ENCODE data around the gene RDH12. TPM values are rescaled to one million over a fixed set of nuclear protein-coding genes. Genes with fewer than 3 reads are reported as not detected.
"Not testable (repeated sequence)": the region's sequence is repeated elsewhere in the genome, so short reads cannot be mapped to it uniquely, and the experiment has no call there.

RDH12 gene
- not detected for total RNA-seq

- ChIA-PET CTCF (interaction anchor here (1.1 to 6.0 kb wide), 6 partner anchors 35 to 274 kb away, joined by 3 to 119 read pairs (median 38); partner anchors contain the start of genes ARG2 and PIGH), POLR2A (interaction anchor here (0.7 kb wide), 1 partner anchor 83 kb away, joined by 3 read pairs; no protein-coding TSS in a partner anchor)
- DNase-seq; ATAC-seq; H3K4me3 Mint-ChIP-seq; H3K27me3 Mint-ChIP-seq; H3K36me3 Mint-ChIP-seq (ENCODE audit: low read depth); H3K4me1 Mint-ChIP-seq (ENCODE audit: low read depth); H3K9me3 Mint-ChIP-seq; H3K27ac Mint-ChIP-seq: not testable (repeated sequence)
- intact Hi-C loops (cut with micrococcal nuclease): loop anchor here (10.0 kb wide), 1 partner anchor 117 kb away; no protein-coding TSS in a partner anchor
These were observed at the start of gene RDH12 for GRCh38 chr14:67701492-67701891. TSS of gene RDH12 (plus strand) at chr14:67701886. CDS start at chr14:67722643, 20,757 bp downstream.

GRCh38 chr14:67652189-67652588 is 49.5 kb upstream of the RDH12 start:
- POLR2A ChIA-PET: interaction anchor here (0.6 to 1.0 kb wide), 2 partner anchors 9 to 268 kb away, joined by 3 read pairs; no protein-coding TSS in a partner anchor
- TF ChIP-seq CTCF (IDR thresholded peaks at IDR 0.05): no peak
- Mint-ChIP-seq H3K9me3 (no peaks in the 10 kb centered on the region), H3K4me3 (no peak overlapping the region), H3K27ac (no peak overlapping the region), H3K27me3 (no peaks in the 10 kb centered on the region), H3K36me3 (ENCODE audit: low read depth) (peaks cover 23% of the 10 kb centered on the region), H3K4me1 (ENCODE audit: low read depth) (no peaks in the 10 kb centered on the region)
- ATAC-seq: no peak
- CTCF ChIA-PET: interaction anchor here (1.0 to 2.3 kb wide), 3 partner anchors 15 to 52 kb away, joined by 3 to 10 read pairs (median 4); no protein-coding TSS in a partner anchor
- intact Hi-C loops (cut with micrococcal nuclease): no loop called here
- no peak for DNase-seq

- peaks cover 28% of the 10 kb centered on the region for H3K36me3 Mint-ChIP-seq (ENCODE audit: low read depth)
- no peak for DNase-seq
- no peaks in the 10 kb centered on the region for H3K27me3 Mint-ChIP-seq
- POLR2A ChIA-PET: interaction anchor here (1.1 kb wide), 1 partner anchor 10 kb away, joined by 3 read pairs; no protein-coding TSS in a partner anchor
- no peak overlapping the region for H3K4me3 Mint-ChIP-seq
- no peak overlapping the region for H3K27ac Mint-ChIP-seq
- H3K4me1 Mint-ChIP-seq (ENCODE audit: low read depth): no peaks in the 10 kb centered on the region
- intact Hi-C loops (cut with micrococcal nuclease): no loop called here
- no peak for TF ChIP-seq CTCF (IDR thresholded peaks at IDR 0.05)
- no peak for ATAC-seq
- CTCF ChIA-PET: interaction anchor here (1.2 to 1.7 kb wide), 7 partner anchors 10 to 82 kb away, joined by 3 to 5 read pairs (median 4); no protein-coding TSS in a partner anchor
- no peaks in the 10 kb centered on the region for H3K9me3 Mint-ChIP-seq
These were observed 47.9 kb upstream of the RDH12 start for GRCh38 chr14:67653651-67654280.

GRCh38 chr14:67663633-67664032 is 38.1 kb upstream of the RDH12 start:
- TF ChIP-seq CTCF (IDR thresholded peaks at IDR 0.05): no peak
- H3K27ac Mint-ChIP-seq: no peak overlapping the region
- no peak for DNase-seq
- ChIA-PET POLR2A (interaction anchor here (1.2 kb wide), 1 partner anchor 10 kb away, joined by 3 read pairs; no protein-coding TSS in a partner anchor), CTCF (interaction anchor here (0.7 to 6.6 kb wide), 10 partner anchors 10 to 1528 kb away, joined by 3 to 58 read pairs (median 4); partner anchors contain the start of gene ARG2)
- H3K36me3 Mint-ChIP-seq (ENCODE audit: low read depth): peaks cover 6% of the 10 kb centered on the region
- no peak overlapping the region for H3K4me3 Mint-ChIP-seq
- no peaks in the 10 kb centered on the region for H3K27me3 Mint-ChIP-seq
- intact Hi-C loops (cut with micrococcal nuclease): loop anchor here (10.0 kb wide), 1 partner anchor 239 kb away; no protein-coding TSS in a partner anchor
- no peaks in the 10 kb centered on the region for H3K9me3 Mint-ChIP-seq
- peaks cover 34% of the 10 kb centered on the region for H3K4me1 Mint-ChIP-seq (ENCODE audit: low read depth)
- no peak for ATAC-seq

- Mint-ChIP-seq H3K27ac (peak overlapping the region; percentile 7), H3K4me1 (ENCODE audit: low read depth) (peaks cover 49% of the 10 kb centered on the region), H3K36me3 (ENCODE audit: low read depth) (peaks cover 2% of the 10 kb centered on the region), H3K4me3 (no peak overlapping the region), H3K27me3 (no peaks in the 10 kb centered on the region), H3K9me3 (no peaks in the 10 kb centered on the region)
- ChIA-PET CTCF (interaction anchor here (0.6 to 6.6 kb wide), 14 partner anchors 10 to 240 kb away, joined by 3 to 79 read pairs (median 5); partner anchors contain the start of genes ARG2 and PIGH), POLR2A (no interaction called here)
- ATAC-seq (no peak), DNase-seq (no peak)
- intact Hi-C loops (cut with micrococcal nuclease): loop anchor here (2.0 to 10.0 kb wide), 3 partner anchors 47 to 241 kb away; partner anchors contain the start of gene ARG2
- TF ChIP-seq CTCF (IDR thresholded peaks at IDR 0.05): no peak
These were observed 35.8 kb upstream of the RDH12 start for GRCh38 chr14:67665868-67666267.

Data from activated CD8-positive, alpha-beta T cell treated with anti-CD3 and anti-CD28 coated beads for 36 hours (primary cell).